T47D (cell line): ENCODE results near the gene FBXW8.

Source experiments
- DNase-seq, 2 experiments: peaks; one replicate each; pipeline versions ENCODE4 v3.0.0 to v3.0.0-alpha.2; 2011 to 2012; ENCODE audit warnings: low read depth in 1 of 2, low spot score in 1 of 2
- JUND ChIP-seq: IDR thresholded peaks from 2 replicates; pipeline ENCODE4 v1.6.1; 2012; ENCODE audit warnings: low read depth
- in situ Hi-C: cut with HindIII; loops from 2 replicates; pipeline ENCODE4 v1.10.0; 2016; ENCODE audit warnings: low sequenced_read_pairs, low pct_unique_long_range_greater_than_20kb

FBXW8 gene

DNA sequence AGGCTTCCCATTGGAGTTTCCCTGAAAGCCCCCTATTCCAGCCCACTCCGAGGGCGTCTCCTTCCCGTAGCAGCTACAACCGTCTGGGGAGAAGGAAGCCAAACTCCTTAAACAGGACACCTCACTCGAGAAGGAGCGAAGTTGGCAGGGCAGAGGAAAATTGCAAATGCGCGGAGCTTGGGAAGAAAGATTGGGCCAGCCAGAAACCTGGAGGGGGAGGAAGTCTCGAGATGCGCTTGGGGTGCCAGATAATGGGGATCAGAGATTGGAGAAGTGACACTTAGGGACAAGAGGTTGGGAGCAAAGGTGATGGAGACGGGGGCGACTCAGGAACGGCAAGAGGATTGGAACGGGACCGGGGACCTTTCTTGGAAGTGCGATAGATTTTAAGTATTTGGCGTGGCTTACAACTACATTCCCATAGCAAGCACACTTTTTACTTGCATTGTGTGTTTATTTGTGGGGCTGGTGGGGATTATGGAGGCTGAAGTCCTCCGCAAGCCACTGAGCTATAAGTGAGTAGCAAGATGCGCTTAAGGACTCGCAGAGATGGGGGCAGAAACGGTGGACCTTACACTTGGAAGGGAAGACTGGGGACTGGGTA, 30.4 kb upstream of the FBXW8 start:
- in situ Hi-C loops: no loop called here
- TF ChIP-seq JUND: no peak

GRCh38 chr12:116880817-116881324, 29.9 kb upstream of the FBXW8 start:
- TF ChIP-seq JUND: no peak
- in situ Hi-C loops: no loop called here
- peak; percentile 79 to 94 for DNase-seq

More for the DNA sequence above, 30.4 kb upstream of the FBXW8 start:
- no peak for DNase-seq

GRCh38 chr12:116881325-116881876, 29.3 kb upstream of the FBXW8 start, which contains the start of gene HRK:
TSS of gene HRK (minus strand) at chr12:116881441. CDS start at chr12:116881307, 134 bp downstream.
- no peak for TF ChIP-seq JUND
- in situ Hi-C loops: no loop called here
- peak in 1 of 2 experiments; percentile 49 for DNase-seq

GRCh38 chr12:116881877-116882507, 28.8 kb upstream of the FBXW8 start:
- no peak for TF ChIP-seq JUND
- DNase-seq: no peak
- in situ Hi-C loops: no loop called here

DNA sequence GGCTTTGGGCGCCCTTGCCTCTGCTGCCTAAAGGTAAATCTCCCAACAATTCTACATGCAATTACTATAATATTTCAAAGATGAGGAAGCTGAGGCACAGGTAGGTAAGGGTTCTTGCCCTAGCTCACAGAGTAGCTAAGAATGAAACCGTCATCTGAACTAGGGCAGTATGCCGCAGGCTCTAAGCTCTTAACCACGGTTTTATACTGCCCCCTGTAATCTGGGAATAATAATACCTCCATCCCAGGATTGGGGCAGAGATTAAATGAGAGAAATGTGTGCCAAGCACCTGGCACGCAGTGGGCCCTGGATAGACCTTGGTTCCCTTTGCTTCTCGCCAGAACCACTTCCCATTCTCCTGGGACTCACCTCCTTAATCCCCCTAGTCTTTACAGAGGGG, 28.0 kb upstream of the FBXW8 start:
- TF ChIP-seq JUND: no peak
- peak in 1 of 2 experiments; percentile 58 for DNase-seq
- in situ Hi-C loops: no loop called here

- TF ChIP-seq JUND: no peak
- in situ Hi-C loops: no loop called here
- no peak for DNase-seq
Measured at GRCh38 chr12:116884871-116885270, 25.9 kb upstream of the FBXW8 start.

GRCh38 chr12:116885491-116885890, 25.3 kb upstream of the FBXW8 start:
- in situ Hi-C loops: no loop called here

DNA sequence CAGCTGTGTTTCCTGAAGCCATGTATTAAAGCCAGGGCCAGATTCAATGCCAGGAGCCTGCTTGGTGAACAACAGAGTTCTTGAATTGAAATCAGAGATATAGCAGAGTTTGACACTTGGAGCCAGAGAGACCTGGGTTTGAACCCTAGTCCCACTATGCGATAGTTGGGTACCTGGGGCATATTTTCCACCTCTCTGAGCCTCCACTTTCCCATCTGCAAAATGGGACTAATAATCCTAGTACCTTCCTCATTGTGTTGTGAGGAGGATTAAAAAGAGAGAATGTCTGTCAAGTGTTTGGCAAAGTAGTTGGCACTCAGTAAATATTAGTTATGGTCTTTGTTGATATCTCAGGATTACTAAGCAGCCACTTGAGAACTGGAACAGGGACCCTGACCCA, 23.5 kb upstream of the FBXW8 start:
- in situ Hi-C loops: no loop called here
- no peak for TF ChIP-seq JUND
- DNase-seq: no peak

More at GRCh38 chr12:116885491-116885890, 25.3 kb upstream of the FBXW8 start:
- DNase-seq: no peak
- TF ChIP-seq JUND: no peak

DNA sequence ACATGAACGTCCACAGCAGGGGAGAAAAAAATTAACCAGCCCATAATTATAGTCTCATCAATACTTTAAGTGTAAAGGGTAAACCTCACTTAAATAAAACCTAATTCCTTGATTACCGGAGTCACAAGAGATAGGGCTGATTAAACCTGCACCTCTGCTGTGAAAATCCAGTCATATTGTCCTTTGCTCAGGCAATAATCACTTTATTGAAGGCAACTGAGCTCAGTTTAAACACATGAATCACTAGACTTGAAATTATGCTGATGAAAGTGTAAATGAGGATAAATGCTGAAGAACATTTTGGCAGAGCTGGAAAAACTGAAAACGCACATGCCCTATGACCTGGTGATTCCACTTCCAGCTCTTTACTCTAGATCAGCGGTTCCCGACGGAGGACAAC, 22.9 kb upstream of the FBXW8 start:
- in situ Hi-C loops: no loop called here
- no peak for DNase-seq
- TF ChIP-seq JUND: no peak

- DNase-seq: no peak
- no peak for TF ChIP-seq JUND
- in situ Hi-C loops: no loop called here
Measured at GRCh38 chr12:116890330-116890729, 20.4 kb upstream of the FBXW8 start.

- in situ Hi-C loops: no loop called here
- DNase-seq: no peak
- TF ChIP-seq JUND: no peak
Measured at GRCh38 chr12:116891019-116891418, 19.7 kb upstream of the FBXW8 start.

- in situ Hi-C loops: no loop called here
- TF ChIP-seq JUND: no peak
- DNase-seq: peak in 1 of 2 experiments; percentile 59
Measured at GRCh38 chr12:116892349-116893140, 18.2 kb upstream of the FBXW8 start.
